GM12878 (cell line): ENCODE measurements around the gene LTB. TPM values are rescaled to one million over a fixed set of nuclear protein-coding genes. Genes with fewer than 3 reads are reported as not detected.

Experiments used
- CHD1 ChIP-seq: IDR thresholded peaks from 2 replicates; pipeline ENCODE4 v1.6.1; 2012; ENCODE audit warnings: low read depth, low read length, improper control_type of control experiment
- CUX1 ChIP-seq: IDR thresholded peaks from 2 replicates; pipeline ENCODE4 v1.6.1; 2012; ENCODE audit warnings: improper control_type of control experiment, low read depth, low read length; ENCODE audit not compliant: insufficient replicate concordance
- GATAD2B ChIP-seq: fragments of 450-650 bp; conservative IDR thresholded peaks from 2 replicates; pipeline ENCODE4 v1.6.1; 2017; ENCODE audit warnings: low read depth, mild to moderate bottlenecking, moderate library complexity
- PAX8 ChIP-seq: fragments of 450-650 bp; IDR thresholded peaks from 2 replicates; pipeline ENCODE4 v1.6.1; 2017; ENCODE audit warnings: mild to moderate bottlenecking, moderate library complexity
- POLR2A ChIP-seq: IDR thresholded peaks from 2 replicates; pipeline ENCODE4 v1.6.1; 2011; ENCODE audit warnings: low read depth, mild to moderate bottlenecking, low read length
- RAD21 ChIP-seq: IDR thresholded peaks from 2 replicates; pipeline ENCODE4 v1.6.1; 2011; ENCODE audit warnings: mild to moderate bottlenecking, low read depth, low read length, moderate library complexity; ENCODE audit not compliant: insufficient read depth
- RELA ChIP-seq: fragments of 450-650 bp; IDR thresholded peaks from 2 replicates; pipeline ENCODE4 v1.8.0; 2014; ENCODE audit warnings: borderline replicate concordance; ENCODE audit not compliant: partially characterized antibody
- SREBF1 ChIP-seq: IDR thresholded peaks from 2 replicates; pipeline ENCODE4 v1.6.1; 2012; ENCODE audit warnings: mild to moderate bottlenecking, low read length
- SREBF2 ChIP-seq: IDR thresholded peaks from 2 replicates; pipeline ENCODE4 v1.6.1; 2012; ENCODE audit warnings: mild to moderate bottlenecking, low read length
- polyA plus RNA-seq, 11 experiments: library from polyadenylated mRNA; depleted of rRNA in 4 of 11; unstranded in 6 of 11; stranded (reverse) in 5 of 11; fragments of >200 nt; fragmentation: Nextera tagmentation in 4 of 11; fragmentation: Illumina TruSeq in 1 of 11; extraction: Ambion mirVana in 4 of 11; extraction: Trizol in 1 of 11; gene quantifications; 1 replicate in 1 of 11; 2 replicates in 10 of 11; pipeline versions ENCODE4 v1.2.1 to v1.2.3, GENCODE V29; 2011 to 2016; ENCODE audit warnings: inconsistent platforms in 2 of 11, missing spikeins in 2 of 11, low read depth in 1 of 11
- total RNA-seq, 4 experiments: library from RNA; depleted of rRNA in 3 of 4; stranded (reverse); fragments of >200 nt in 3 of 4; fragmentation: Illumina TruSeq in 1 of 4; extraction: Trizol in 1 of 4; gene quantifications; 2 replicates each; pipeline versions ENCODE4 v1.2.1 to v1.2.3, GENCODE V29; 2013 to 2021
- TF ChIP-seq, protein P1 (sequence below): IDR thresholded peaks from 2 replicates; pipeline ENCODE4 v1.6.1; 2011; ENCODE audit warnings: low read depth, mild to moderate bottlenecking, low read length, moderate library complexity, borderline replicate concordance; ENCODE audit errors: extremely low read depth
- TF ChIP-seq, protein P2 (sequence below): fragments of 450-650 bp; IDR thresholded peaks from 2 replicates; pipeline ENCODE4 v1.6.1; 2017; ENCODE audit warnings: mild to moderate bottlenecking
- TF ChIP-seq, protein P3 (sequence below): IDR thresholded peaks from 2 replicates; pipeline ENCODE4 v1.6.1; 2011; ENCODE audit warnings: borderline replicate concordance, low read depth, mild to moderate bottlenecking, moderate library complexity, mixed read lengths, low read length; ENCODE audit not compliant: insufficient read depth; ENCODE audit errors: extremely low read length

LTB gene
- total and polyA plus RNA-seq, 10 of the 15 experiments (the other 5 are each of a cell fraction or from before 2014, with no cell fraction given) = 0.71 to 74.3 (median 20.0) TPM

GRCh38 chr6:31558318-31558625 is 24.0 kb downstream of the LTB start (continued):
- TF ChIP-seq CUX1 (no peak), PAX8 (no peak), RAD21 (no peak), SREBF1 (no peak), GATAD2B (no peak), RELA (no peak), CHD1 (no peak), POLR2A (no peak), SREBF2 (no peak)
- TF ChIP-seq, protein P1, sequence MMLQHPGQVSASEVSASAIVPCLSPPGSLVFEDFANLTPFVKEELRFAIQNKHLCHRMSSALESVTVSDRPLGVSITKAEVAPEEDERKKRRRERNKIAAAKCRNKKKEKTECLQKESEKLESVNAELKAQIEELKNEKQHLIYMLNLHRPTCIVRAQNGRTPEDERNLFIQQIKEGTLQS = no peak
- TF ChIP-seq, protein P2, sequence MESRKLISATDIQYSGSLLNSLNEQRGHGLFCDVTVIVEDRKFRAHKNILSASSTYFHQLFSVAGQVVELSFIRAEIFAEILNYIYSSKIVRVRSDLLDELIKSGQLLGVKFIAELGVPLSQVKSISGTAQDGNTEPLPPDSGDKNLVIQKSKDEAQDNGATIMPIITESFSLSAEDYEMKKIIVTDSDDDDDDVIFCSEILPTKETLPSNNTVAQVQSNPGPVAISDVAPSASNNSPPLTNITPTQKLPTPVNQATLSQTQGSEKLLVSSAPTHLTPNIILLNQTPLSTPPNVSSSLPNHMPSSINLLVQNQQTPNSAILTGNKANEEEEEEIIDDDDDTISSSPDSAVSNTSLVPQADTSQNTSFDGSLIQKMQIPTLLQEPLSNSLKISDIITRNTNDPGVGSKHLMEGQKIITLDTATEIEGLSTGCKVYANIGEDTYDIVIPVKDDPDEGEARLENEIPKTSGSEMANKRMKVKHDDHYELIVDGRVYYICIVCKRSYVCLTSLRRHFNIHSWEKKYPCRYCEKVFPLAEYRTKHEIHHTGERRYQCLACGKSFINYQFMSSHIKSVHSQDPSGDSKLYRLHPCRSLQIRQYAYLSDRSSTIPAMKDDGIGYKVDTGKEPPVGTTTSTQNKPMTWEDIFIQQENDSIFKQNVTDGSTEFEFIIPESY = no peak
- TF ChIP-seq, protein P3, sequence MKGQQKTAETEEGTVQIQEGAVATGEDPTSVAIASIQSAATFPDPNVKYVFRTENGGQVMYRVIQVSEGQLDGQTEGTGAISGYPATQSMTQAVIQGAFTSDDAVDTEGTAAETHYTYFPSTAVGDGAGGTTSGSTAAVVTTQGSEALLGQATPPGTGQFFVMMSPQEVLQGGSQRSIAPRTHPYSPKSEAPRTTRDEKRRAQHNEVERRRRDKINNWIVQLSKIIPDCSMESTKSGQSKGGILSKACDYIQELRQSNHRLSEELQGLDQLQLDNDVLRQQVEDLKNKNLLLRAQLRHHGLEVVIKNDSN = no peak
